ENCODE measurements around the gene CYP3A4.

Gene CYP3A4

DNA sequence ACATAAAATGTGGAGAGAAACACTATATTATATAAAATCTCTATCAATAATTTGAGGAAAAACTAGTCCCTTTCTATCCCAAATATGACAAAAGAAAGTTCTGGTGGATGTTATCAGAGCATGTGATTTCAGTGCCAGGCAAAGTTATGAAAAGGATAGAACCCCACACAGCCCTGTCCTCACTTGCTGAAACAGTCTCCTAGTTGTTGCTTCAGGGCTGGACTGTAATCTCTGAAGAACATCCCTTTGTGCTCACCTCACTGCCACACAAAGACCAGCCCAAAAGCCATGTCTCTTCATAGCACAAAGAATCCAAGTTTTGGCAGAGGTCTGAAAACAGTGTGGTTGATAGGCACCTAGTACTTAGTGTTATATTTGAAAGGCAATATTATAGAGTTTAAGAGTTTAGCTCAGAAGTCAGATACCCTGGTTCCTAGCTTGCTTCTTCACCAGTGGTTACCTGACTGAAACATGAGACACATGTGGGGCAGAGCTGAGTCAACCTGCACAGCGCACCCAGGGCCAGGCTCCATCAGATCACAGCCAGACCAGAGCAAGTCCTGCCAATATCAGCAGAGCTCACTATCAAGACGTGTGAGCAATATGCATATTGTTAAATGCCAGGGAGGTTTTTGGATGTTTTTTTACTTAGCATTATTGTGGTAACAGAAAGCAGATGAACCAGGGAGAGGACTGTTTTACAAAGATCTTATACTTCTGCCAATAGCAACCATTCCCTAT, 74.0 kb downstream of the CYP3A4 start:
- Histone ChIP-seq H3K4me1 (ENCODE audit: control insufficient read depth, insufficient read depth, low read length, poor library complexity, severe bottlenecking) (no peaks in the 10 kb centered on the region), H3K27ac (ENCODE audit: insufficient read depth, low read length, poor library complexity, severe bottlenecking) (no peak overlapping the region), H3K9me3 (ENCODE audit: control insufficient read depth, low read length) (no peaks in the 10 kb centered on the region), H3K4me3 (ENCODE audit: insufficient read depth, low read depth, low read length, poor library complexity, severe bottlenecking) (no peak overlapping the region), H3K36me3 (ENCODE audit: control insufficient read depth, insufficient read depth, low read length) (no peaks in the 10 kb centered on the region), H3K27me3 (replicated peaks; ENCODE audit: control insufficient read depth, insufficient read depth, low read length, poor library complexity, severe bottlenecking) (no peaks in the 10 kb centered on the region)
- no peak for DNase-seq

DNA sequence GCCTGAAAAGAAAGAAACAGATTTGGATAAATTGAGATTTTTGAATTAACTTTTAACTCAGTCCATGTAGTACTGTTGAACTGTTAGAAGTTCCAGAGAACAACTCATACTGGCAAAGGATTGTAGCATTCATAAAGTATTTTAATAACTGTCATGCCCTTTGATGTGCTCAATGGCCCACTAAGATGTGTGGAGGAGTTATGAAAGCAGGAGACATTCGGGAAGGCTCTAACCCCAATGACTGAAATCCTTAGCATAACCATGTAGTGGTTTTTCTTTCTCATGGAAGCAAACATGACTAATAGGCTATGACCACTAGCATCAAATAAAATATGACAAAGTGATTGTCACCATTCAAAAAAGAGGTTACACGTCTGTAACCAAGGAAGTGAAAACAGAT, 74.7 kb downstream of the CYP3A4 start:
- no peaks in the 10 kb centered on the region for H3K4me1 ChIP-seq (ENCODE audit: control insufficient read depth, insufficient read depth, low read length, poor library complexity, severe bottlenecking)
- no peaks in the 10 kb centered on the region for H3K9me3 ChIP-seq (ENCODE audit: control insufficient read depth, low read length)
- H3K36me3 ChIP-seq (ENCODE audit: control insufficient read depth, insufficient read depth, low read length), result no peaks in the 10 kb centered on the region
- H3K27me3 ChIP-seq (replicated peaks; ENCODE audit: control insufficient read depth, insufficient read depth, low read length, poor library complexity, severe bottlenecking), result no peaks in the 10 kb centered on the region
- no peak overlapping the region for H3K4me3 ChIP-seq (ENCODE audit: insufficient read depth, low read depth, low read length, poor library complexity, severe bottlenecking)
- no peak for DNase-seq
- H3K27ac ChIP-seq (ENCODE audit: insufficient read depth, low read length, poor library complexity, severe bottlenecking), result no peak overlapping the region

DNA sequence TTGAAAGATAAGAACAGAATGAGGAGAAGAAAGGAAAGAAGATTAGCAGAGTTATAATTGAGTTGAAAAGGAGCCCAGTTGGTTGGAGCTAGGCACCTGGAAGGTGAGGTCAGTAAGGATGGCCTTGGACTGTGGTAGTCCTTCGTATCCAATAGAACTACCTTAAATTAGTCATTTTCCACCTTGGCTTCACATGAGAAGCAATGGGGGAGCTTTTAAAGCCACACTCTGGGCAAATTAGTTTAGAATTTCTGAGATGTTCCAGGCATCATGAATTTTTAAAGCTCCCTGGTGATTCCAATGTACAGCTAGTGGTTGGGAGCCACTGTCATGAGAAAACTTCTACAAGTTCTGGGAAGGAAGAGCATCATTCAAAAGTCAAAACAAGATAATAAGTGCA, 76.9 kb downstream of the CYP3A4 start:
- Histone ChIP-seq H3K9me3 (ENCODE audit: control insufficient read depth, low read length) (no peaks in the 10 kb centered on the region), H3K27ac (ENCODE audit: insufficient read depth, low read length, poor library complexity, severe bottlenecking) (no peak overlapping the region), H3K27me3 (replicated peaks; ENCODE audit: control insufficient read depth, insufficient read depth, low read length, poor library complexity, severe bottlenecking) (no peaks in the 10 kb centered on the region), H3K4me1 (ENCODE audit: control insufficient read depth, insufficient read depth, low read length, poor library complexity, severe bottlenecking) (no peaks in the 10 kb centered on the region), H3K4me3 (ENCODE audit: insufficient read depth, low read depth, low read length, poor library complexity, severe bottlenecking) (no peak overlapping the region), H3K36me3 (ENCODE audit: control insufficient read depth, insufficient read depth, low read length) (no peaks in the 10 kb centered on the region)
- no peak for DNase-seq

Measured in effector memory CD4-positive, alpha-beta T cell (primary cell).